Fibroblast of upper back skin (primary cell): ENCODE measurements around the gene DPP9.

ENCODE experiments used
- DNase-seq: peaks from one replicate; pipeline ENCODE4 v3.0.0-alpha.2; 2013

Gene DPP9

DNA sequence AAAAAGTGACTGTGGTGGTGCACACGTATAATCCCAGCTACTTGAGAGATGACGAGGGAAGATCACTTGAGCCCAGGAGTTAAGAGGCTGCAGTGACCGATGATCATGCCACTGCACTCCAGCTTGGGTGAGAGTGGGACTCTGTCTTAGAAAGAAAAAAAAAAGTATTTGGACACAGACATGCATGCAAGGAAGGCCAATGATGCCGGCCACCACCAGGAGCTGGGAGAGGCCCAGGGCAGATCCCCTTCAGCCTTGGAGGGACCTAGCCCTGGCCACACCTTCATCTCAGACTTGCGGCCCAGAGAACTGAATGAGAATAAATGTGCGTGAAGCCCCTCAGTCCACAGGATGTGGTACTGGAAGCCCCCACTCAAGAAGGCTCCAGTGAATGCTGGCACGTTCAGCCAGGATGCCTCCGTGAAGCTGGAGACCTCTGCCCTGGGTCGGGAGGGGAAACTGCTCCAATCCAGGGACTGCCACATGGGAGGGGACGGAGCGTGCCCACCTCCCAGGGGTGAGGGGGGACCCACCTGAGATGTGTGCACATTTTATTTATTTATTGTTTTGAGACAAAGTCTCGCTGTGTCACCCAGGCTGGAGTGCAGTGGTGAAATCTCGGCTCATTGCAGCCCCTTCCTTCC lies 69.7 kb downstream of the DPP9 start:
- DNase-seq, result no peak

DNA sequence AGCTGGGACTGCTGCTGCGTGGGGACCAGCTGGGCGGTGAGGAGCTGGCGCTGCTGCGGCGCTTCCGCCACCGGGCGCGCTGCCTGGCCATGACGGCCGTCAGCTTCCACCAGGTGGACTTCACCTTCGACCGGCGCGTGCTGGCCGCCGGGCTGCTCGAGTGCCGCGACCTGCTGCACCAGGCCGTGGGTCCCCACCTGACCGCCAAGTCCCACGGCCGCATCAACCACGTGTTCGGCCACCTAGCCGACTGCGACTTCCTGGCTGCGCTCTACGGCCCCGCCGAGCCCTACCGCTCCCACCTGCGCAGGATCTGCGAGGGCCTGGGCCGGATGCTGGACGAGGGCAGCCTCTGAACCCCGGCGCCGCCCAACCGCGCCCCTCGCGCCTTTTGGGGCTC lies 71.6 kb downstream of the DPP9 start:
- DNase-seq, result no peak

DNA sequence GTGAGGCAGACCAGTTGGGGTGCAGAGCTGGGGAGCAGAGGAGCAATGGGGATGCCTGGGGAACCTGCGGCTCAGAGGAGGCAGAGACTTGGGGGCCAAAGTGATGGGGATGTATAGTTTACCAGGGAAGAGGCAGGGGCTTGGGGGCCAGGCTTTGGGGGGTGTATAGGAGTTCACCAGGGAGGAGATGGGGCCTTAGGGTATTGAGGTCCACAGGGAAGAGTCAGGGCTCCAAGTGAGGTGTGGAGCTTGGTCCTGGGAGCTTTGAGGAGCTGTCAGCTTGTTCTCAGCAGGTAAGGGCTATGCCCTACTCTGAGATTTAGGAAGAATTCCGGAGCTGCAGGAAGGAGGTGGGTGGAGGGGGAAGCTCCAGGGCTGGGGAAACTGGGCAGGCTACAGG lies 73.5 kb downstream of the DPP9 start:
- no peak for DNase-seq

DNA sequence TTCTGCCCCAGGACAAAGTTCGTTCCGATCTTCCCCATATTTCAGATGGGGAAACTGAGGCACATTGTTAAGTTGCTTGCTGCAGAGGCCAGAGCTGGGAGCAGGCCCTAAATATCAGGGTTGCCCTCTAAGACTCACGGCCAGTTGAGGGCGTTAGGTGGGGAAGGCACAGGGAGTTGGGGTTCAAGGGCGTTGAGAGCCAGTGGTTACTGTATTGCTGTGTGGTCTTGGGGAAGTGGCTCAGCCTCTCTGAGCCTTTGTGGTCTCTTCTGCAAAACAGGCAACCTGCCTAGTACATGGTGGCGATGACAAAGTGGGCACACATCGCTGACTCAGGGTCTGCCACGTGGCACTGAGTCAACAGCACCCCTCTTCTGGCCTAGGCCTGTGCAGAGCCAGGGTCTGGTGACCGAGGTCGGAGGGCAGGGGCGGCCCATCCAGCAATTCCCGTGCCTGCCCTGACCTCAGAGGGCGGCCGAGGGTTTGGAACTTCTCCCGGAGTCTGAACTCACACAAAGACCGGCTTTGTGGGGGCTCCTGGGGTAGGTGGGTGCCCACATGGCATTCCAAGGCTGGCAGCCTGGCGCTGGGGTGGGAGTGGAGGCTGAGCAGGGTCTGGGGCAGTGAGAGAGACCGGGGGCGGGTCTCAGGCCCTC lies 74.1 kb downstream of the DPP9 start:
- DNase-seq, result no peak

DNA sequence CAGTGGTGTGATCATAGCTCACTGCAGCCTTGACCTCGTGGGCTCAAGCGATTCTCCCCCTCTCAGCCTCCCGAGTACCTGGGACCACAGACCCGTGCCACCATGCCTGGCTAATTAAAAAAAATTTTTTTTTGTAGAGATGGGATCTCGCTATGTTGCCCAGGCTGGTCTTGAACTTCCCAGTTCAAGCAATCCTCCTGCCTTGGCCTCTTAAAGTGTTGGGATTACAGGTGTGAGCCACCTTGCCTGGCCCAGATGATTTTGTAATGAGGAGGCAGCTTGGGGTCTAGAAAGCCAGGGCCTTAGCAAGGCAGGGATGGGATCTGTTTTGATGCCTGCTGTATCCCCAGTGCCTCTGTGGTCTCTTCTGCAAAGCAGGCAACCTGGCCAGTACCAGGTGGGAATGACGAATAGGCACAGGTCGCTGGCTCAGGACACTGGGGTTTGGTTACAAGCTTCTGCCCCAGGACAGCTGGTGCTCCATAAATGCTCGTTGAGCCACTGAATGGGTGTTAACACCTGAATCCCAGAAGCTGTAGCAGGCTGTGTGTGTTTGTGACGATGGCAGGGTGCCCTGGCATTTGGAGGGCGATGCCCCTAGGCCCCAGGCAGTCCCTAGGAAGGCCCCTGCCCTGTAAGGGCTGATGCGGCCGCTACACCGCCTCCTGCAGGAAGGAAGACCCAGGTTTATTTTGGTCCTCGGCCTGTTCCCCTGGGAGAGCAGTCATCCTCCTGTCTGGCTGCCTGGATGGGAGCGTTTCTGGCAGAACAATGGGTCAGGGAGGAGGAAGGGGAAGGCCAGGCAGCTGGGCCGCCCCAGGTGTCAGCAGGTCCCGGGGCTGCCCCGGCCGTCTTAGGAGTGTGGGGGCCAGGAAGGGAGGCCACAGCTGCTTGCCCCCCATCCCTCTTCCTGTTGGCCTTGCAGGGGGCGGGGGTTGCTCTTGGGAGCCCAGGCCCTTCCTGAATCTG lies 75.7 kb downstream of the DPP9 start:
- peak; percentile 35 for DNase-seq

DNA sequence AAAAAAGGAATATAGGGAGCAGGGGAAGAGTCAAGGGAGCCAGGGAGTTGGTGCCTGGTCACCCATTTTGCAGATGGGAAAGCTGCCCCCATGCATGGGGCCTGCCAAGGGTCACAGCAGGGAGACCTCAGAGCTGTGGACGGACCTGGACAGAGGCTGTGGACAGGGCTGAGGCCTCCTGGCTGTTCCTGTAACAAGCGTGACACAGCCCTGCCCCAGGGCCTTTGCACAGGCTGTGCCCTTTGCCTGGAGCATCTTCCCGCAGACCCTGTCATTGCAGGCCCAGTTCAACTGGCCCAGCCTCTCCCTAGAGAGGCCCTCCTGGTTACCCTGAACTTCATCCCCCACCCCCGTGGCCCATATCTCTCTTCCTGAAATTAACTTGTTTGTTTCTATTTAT lies 77.9 kb downstream of the DPP9 start:
- no peak for DNase-seq

DNA sequence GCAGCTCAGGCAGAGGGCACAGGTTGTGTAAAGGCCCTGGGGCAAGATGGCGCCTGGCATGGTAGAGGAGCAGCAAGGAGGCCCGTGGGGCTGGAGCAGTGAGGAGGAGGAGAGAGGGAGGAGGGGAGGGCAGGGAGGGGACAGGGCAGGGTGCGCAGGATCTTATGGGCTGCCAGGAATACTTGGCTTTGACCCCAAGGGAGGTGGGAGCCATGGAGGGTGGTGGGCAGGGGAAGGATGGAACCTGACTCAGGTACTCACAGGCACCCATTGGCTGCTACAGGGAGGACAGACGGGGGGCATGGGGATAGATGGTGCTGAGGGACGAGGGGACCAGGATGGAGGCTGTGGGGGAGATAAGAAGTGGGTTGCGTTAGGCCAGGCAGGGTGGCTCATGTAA lies 81.0 kb downstream of the DPP9 start:
- no peak for DNase-seq

DNA sequence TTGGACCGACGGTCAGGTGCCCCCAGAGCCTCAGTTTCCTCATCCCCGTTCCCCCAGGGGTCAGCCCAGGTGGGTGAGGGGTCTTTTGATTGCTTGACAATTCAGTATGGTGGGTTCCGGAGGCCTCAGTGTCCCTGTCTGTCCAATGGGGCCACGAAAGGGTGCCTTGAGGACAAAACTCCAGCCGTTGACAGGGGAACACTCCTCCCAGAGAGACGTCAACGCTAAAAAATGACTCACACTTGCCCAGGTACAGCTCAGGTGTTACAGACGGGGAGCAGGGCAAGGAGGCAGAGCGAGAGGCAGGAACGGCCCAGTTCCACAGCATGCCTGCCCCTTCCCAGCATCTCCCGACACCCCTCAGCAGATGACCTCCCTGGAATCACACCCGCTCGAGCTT lies 82.5 kb downstream of the DPP9 start:
- no peak for DNase-seq

DNA sequence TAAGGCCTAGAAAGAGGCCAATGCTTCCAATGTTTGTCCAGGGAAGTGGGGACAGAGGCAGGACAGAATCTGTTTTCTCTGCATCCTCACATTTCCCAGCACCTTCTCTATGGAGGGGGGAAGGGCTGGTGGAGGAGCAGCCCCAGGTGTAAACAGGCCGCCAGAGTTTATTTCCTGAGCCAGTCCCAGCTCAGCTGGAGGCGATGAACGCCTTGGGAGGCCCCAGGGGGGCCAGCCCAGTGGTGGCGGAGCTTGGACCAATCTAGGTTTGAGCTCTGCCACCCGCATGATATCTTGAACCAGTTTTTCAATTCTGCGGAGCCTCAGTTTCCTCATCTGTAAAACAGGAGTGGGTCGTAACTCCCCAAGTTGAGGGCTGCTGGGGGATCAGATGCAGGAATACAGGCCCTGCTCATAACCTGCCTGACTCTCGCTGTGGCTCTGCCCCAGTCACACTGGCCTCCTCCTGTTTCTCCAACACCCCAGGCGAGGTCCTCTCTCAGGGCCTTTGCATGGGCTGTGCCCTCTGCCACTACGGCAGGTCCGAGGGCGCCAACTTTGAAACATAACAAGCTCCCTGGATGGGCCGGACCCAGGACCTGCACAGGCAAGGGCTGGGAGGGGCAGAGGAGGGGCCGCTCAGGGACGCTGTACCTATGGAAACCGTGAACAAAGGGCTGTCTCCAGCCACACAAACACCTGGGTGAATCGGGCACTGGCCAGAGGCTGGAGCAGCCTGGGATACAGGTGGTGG lies 83.2 kb downstream of the DPP9 start:
- no peak for DNase-seq

DNA sequence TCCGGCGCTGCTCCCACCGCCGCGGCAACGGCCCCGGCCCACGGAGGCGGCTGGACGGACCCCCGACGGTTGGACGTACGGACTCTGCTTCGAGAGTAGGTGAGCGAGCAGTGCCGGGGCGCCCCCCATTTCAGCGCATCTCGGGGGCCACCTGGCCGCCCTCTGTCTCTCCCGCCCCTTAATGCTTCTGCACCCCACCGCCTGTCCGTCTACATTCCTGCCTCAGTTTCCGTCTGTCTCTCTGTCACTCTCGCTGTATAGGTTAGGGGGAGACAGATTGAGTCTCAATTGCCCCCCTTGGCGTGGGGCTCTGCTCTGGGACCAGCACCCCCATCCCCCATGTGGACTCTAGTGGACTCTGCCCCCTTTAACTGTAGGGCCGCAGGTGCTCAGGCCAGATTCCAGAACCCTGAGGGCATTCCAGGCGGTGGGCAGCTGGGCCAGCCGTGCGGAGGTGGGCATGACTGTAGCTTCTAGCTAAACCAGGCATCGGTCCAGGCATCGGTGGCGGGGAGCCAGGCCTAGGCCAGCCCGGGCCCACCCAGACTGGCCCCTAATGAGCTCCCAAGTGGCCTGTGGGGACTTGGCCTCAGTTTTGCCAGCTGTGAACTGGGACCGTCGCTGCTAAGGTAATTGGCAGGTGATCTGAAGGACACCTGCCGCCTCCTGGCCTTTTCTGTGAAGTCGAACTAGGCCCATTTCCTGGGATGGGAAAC lies 84.0 kb downstream of the DPP9 start:
- no peak for DNase-seq

DNA sequence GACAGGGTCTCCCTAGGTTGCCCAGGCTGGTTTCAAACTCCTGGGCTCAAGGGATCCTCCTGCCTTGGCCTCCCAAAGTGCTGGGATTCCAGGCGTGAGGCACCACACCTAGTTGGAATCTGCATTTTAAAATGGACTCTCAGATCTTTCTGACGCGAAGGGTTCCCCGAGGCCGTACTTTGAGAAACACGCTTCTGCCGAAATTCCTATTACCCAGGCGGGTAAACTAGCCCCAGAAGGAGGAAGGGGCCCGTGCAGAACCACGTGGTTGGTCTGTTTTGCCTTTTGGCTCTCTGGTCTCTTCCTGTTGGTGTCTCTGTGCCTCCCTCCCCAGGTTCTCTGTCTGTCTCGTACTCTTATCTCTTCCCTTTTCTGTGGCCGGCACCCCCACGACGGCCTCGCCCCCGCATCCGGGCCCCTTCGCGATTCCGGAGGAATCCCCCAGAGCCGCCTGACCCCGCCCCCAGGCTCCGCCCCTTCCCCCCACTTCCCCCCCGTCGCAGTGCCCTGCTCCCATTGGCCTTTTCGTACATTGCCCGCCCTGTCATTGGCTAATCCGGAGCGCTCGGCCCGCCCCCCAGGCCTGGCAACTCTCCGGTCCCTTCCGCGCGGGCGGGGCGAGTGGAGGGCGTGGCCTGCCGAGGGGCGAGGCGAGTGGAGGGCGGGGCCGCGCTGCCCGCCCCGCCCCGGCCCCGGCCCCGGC lies 84.7 kb downstream of the DPP9 start, which contains the start of gene TNFAIP8L1:
Gene TNFAIP8L1 (plus strand): TSS at position 689 of the 703 bp plus-strand sequence. CDS start 12,354 bp downstream, outside the sequence.
- DNase-seq, result peak; percentile 95

DNA sequence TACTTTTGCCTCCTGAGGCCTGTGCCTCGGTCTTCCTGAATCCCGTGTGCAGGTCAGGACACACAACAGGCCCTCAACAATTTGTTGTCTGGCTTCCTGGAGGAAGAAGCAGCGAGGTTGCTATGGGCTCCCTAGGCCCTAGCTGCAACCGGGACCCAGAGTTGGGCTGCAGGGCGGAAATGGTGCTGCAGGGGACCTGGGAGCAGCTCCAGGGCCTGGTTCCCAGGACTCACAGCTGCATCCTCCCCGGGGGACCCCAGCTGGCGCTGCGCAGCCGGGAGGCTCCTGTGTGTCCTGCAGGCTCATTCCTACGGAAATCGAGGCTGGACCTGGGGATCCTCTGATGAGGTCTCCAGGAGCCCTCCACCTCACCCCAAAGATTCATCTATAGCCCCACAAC lies 85.3 kb downstream of the DPP9 start:
- no peak for DNase-seq

DNA sequence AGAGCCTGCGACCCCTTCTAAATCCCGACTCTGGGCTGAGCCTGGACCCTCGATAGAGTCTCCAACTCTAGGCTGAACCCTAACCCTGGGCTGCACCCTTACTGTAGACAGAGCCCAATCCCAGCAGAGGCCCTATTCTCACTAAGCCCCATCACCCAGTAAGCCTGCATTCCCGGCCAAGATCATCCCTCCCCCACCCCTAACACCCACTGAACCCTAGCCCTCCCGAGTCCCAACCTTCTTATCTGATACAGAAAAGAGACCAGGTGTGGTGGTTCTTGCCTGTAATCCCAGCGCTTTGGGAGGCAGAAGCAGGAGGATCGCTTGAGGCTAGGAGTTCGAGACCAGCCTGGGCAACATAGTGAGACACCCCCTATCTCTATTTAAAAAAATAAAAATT lies 86.9 kb downstream of the DPP9 start:
- DNase-seq, result no peak

DNA sequence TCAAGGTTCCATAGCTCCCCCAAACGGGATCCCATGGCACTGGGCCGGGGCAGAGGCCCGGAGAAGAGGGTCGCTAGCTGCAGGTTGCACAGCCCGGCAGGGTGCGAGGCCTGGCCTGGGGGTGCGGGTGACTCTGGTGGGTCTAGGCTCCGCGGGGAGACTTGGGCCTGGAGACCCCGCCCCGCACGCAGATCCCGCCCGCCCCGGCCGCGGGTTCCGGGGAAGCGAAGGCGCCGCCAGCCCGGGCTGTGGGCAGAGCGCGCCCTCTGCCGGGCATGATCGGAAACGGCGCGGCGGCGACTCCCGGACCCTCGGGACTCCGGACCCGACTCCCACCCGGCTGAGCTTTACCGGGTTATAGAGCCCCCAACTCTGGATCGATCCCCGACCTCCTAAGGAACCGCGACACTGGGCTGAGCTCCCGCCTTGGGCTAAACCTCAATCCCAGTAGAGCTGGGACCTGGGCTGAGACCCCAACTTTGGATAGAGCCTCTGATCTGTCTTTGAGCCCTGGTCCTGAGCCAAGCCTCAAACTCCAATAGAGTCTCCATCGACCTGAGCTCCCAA lies 87.4 kb downstream of the DPP9 start:
- DNase-seq, result peak; percentile 57

DNA sequence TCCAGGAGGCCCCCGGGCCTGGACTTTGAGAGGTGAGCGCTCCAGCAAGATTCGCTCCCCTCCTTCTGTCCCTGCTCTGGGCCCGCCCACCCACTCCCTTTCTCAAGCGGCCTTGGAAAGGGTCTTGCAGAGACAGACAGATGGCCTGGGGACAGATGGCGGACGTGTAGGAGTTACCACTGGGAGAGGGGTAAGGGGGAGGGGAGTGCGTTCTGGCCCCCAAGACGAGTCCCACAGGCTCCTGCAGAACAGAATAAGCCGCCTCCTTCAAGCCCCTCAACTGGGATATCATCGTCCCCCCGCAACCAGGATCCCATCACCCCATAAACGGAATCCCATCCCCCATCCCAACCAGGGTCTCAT lies 87.9 kb downstream of the DPP9 start:
- DNase-seq, result no peak

DNA sequence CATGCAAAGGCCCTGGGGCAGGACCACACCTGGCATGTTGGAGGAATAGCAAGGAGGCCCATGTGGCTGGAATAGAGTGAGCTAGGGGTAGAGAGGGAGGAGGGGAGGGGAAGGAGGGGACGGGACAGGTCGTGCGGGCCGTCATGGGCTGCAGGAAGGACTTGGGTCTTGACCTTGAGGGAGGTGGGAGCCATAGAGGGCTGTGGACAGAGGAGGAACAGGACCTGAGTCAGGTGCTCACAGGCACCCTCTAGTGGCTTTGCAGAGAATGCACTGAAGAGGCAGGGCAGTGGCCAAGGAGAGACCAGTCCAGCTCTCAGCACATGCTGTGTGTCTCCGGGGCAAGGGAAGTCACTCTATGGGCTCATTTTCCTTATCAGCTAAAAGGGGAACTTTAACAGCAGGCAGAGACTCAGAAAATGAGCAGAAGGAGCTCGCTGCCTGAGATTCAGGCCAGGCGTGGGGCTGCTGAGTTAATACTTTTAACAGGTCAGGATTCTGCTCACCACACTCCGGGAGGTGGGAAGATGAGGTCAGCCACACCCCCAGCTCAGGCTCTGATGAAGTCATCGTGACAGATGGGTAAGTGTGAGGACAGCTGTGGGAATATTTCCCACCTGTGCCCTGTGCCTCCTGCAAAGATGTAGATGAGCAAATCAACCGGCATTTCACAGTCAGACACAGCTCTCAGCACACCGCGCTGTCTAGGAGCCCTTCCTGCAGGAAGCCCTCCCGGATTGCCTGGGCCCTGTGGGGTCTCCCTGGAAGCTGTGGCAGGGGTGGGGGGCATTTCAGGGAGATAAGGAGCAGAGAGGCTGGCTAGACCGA lies 90.3 kb downstream of the DPP9 start:
- peak; percentile 76 for DNase-seq
